HuH-7.5 (cell line): ENCODE data around the gene CCDC88C.

Experiments
- DNase-seq: peaks from one replicate; pipeline ENCODE4 v3.0.0; 2011; ENCODE audit warnings: low spot score

Gene CCDC88C

DNA sequence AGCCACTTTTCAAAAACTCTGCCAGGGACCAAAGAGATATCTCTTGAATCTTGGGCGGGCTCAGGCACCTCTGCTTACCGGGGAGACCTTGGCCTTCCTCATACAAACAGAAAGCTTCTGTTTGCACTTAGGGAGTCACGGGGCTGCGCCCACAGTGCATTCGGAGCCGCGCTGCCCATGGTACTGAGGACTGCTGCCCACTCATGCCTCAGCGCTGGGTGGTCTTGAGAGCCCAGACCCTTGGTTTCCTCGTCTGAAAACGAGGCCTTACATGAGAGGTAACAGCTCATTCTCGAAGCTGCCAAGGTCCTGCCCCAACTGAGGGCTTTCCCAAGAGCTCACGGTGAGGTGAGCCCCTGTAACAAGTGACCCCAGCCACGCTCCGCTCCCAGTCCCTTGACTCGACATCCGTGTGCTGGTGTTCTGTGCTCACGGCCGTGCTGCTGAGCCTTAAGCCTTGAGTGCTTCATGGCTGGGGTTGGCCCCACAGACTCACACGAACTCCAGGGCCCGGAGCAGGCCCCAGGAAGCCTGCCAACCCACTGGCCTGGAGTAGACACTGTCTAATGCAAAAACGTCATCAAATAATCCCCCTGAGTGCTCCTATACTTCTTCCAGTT lies 125.7 kb downstream of the CCDC88C start:
- DNase-seq = no peak

DNA sequence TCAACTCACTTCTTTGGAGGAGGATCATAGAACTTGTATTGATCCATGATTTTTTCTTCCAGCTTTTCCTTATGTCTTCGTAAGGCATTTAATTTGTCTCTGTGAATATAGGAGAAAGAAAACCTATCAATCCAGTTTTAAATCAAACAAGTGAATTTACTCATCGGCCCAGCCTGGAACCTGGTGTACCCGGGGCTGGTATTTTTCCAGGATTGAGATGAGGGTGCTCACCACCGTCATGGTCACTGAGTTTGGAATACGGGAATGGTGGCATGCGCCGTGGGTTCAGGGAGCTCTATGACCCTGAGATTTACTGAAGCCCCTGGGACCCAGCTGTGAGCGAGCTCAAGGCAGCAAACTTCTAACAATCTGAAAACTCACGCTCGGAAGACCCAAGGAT lies 126.6 kb downstream of the CCDC88C start:
- DNase-seq = no peak

DNA sequence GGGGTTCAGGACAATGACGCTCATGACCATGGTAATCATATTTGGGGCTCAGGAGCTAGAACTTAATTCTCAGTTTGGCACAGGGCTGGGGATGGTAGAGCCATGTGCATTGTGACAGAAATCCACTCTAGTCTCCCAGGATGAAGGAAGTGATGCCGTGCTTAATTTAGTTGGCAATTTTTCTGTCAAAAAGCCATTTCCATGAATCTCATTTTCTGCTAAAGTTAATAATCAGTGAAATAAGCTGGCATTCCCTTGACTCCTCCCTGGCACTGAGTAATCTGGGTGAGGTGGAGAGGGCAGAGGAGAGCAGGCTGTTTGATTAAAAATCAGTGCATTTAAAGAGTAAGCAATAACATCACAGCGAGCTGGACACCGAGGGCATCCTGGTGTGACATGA lies 128.2 kb downstream of the CCDC88C start:
- no peak for DNase-seq

DNA sequence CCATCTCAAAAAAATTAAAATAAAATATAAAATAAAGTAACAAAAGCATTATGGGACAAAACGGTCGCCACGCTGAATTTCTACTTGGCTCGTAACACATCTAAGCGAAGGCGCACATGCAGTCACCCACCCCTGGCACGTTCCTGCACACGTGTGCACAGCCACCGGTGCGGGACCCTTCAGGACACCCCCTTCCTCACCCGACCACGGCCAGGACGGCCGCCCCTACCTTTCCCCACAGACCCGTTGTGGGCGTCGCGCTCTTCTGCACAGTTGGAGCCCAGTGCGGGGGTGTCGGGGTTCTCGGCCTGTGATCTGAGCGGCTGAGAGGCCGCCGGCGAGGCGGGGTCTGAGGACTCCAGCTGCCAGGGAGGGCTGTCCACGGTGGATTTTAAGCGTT lies 128.7 kb downstream of the CCDC88C start:
- no peak for DNase-seq

DNA sequence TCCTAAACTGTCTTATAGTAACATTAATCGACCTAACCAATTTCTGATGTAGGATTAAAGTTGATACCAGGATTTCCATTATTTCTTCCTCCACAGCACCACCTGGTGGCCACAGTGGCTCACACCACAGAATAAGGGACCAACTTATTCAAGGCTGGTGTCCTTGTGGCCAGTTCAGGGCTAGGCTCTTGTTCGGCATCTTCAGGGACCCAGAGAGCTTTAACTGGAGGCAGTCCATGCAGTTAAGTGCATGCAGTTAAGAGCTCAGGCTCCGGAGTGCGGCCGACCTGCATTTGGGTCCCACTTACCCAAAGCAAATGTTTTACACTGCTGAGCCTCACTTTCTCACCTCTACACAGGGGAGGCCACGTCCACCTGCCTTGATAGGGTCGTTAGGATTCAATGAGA lies 131.1 kb downstream of the CCDC88C start:
- peak; percentile 89 for DNase-seq

DNA sequence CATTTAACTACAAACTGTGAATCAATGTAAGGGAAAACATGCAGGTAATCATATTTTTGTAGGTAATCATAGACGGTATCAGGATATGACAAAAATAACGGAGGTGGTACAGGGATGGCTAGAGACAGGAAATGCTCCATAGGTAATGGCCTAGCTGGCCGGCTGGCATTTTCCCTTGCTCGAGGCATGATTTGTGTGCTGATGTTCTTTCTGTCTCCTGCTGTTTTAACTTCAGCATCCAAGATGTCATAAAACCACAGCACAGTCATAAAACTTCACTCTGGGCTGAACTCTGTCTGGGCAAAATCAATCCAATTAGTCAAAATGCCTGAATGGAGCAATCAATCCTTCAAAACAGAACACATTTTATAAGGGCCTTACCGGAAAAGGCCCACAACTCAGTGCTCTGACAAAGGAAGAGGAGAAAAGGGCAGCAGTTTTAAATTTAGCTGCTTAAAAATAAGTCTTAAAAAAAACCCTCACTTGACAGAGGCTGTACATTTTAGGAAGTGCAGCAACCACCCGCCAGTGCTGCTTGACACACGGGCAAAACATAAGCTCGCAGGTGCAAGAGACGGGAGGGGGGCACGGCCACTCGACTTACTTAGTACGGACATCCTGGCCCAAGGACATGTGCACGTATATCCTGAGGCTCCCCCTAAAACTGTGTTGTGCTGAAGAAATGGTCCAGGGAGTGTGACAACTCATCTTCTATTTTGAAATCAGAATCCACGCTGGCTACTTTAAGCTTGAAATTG lies 132.7 kb downstream of the CCDC88C start:
- no peak for DNase-seq

DNA sequence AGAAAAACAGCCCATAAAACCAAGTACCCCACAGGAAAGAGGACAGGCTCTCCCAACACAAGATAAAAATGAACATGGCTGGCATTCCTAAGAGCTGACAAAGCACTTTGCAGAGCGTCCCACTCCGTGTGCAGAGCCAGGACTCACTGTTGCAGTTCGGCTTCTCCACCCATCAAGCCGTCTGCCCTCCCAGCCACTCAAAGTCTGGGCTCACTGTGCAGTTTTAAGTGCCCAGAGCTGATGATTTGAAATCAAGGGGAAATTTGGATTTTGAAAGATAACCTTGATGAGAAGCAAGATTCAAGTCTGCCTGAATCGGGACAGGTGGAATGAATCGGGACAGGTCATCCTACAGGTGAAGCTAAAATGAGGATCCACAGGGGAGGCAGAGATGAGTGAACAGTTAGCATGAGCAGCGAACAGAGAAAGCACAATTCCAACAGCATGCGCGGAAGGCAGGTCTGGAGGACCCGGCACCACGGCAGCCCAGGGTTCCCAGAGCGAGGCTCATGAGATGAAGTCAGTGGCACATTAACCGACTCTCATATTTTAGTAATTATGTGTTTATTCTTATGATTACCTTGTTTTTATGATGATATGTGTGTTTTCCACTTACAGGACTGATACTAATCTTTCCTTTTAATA lies 133.4 kb downstream of the CCDC88C start:
- DNase-seq = no peak

DNA sequence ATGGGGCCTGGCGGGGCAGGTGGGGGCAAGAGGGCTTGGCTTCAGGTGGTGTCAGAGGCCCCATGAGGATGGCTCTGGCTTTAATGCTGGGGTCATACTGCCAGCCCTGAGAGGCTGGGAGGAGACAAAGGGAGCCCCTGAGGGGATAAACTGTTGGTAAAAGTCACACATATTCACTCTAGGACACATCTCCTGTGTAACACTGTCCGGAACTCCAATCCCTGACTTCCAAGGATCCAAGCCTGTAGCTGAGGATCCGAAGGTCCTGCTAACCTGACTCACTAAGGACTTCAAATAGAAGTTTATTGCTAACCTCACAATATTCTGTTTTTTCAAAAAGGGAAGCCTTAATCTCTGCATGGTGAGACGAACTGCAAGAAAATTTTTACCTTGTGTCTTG lies 134.0 kb downstream of the CCDC88C start:
- no peak for DNase-seq

DNA sequence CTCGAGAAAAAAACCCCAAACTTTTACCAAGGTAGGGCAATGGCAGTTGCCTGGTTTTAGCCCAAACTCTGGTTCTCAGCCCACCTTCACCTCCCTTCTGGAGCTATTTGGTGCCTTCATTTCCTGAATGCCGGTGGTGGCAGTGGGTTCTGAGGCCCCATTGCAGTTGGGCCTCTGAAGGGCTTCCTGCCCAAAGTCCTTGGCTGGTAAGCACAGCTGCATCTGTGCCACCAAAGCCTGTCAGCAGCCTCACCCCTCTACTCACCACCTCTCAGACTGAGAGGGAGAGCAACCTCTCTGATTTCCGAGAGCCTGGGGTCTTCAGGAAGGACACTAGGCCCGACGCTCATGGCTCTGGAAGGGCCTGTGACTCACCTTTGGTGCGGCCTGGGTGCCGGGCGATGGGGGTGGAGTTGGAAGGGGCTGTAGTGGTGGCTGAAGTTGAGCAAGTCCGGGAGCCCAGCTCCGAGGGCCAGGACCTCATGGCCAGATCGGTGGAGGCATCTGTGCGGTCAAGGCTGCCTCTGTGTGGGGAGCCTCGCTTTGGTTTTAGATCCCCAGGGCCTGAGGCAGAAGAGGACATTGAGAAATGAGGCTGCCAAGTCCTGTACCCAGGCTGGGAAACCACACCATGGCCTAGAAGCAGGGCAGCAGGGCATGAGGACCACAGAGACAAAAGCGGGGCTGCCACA lies 134.5 kb downstream of the CCDC88C start:
- DNase-seq = no peak

DNA sequence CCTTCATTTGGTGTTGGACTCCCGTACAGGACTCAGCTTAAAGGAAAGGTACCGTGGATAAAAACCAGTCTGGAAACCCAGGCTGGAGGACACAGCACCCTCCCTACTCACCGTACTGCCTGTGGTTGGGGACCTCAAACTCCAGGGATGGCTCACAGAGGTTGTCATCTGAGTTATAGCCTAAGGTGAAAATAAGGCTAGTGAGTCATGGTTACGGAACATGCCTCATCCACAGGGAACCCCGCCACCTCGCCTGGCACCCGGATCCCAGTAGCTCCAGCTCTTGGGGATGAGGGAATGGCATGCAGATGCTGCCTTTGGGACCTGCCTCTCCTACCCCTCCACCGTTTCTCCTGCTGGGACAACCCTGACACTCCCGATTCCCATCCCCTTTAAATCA lies 136.3 kb downstream of the CCDC88C start:
- DNase-seq = no peak

DNA sequence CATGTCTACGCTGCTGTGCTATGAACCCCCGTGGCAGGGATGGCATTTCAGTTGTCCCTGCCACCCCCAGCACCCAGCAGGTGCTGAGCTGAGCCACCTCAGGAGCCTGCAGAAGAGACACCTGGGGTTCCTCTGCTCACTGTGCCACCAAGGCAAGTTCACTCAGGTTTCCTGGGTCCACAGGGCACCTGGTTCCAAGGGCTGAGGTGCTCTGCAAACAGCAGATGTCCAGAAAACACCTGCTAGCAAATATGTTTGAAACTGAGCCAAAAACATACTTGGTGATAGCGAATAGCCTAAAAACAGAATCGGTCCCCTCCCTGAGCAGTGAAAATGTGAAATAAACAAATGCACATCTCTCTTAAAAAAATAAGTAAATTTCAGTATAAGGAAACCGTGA lies 137.5 kb downstream of the CCDC88C start:
- no peak for DNase-seq

DNA sequence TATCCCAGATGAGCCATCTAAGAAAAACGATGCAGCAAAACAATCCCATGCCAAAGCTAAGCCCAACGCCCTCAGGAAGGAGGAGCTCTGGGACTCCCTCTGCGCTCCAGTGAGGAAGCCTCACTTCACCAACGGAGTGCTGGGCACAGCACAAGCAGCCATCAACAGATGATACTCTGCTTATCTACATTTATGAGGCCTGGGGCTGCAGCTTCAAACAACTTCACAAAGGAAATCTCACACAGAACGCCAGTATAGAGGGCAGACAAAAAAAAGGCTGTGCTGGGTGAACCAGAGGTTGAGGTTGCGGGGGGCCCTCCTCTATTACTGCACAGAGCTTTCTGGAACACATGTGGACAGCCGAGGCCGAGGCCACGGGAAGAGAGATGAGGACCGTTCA lies 138.3 kb downstream of the CCDC88C start:
- no peak for DNase-seq

DNA sequence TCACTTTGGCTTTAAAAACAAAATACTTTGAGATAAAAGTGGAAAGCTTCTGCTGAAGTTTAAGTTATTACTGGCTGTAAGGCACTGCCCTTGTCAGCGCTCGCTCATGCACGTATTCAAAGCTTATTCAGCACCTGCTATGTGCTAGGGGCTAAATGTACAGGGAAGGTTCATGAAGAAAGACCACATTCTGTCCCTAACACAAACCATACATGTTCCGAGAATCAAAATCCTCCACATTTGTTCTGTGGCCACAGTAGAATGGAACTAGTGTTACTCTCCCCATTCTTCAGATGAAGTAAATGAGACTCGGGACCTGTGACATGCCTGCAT lies 139.3 kb downstream of the CCDC88C start:
- DNase-seq = no peak

DNA sequence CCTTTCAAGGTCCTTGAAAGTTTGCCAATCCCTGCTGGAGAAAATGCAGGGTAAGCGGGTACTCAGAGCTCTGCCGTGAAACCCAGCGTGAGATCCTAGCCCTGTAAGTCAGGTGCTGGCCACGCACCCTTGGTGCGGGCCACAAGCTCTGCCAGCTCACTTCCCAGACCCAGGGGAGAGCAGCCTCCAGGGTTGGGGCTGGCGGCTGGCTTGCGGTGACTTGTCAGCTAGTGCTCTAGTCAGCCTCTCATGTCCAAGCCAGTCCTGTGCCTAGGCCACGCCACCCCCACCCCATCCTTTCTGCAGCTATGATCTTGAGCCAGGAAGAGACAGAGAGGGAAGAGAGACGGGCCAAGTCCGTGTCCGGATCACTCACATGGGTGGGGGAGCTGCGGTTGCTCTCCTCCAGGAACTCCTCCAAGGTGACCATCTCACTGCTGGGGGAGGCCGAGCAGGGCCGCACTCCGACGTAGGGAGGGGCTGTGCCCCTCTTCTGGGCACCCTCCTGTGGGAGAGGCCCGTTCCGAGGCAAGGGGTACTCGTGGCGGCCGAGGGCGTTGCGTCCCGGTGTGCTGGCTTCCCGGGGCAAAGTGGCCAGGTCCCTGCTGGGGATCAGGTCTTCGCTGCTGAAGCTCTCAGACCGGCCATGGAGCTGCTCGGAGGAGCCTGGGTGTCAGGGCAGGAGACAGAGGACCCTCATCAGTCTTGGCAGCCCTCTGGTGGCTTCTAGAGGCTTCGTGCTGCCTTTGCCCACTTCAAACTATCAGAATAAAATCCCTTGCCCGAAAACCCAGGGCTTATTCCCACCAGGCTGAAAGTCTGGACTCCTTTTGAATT lies 139.9 kb downstream of the CCDC88C start:
- no peak for DNase-seq

DNA sequence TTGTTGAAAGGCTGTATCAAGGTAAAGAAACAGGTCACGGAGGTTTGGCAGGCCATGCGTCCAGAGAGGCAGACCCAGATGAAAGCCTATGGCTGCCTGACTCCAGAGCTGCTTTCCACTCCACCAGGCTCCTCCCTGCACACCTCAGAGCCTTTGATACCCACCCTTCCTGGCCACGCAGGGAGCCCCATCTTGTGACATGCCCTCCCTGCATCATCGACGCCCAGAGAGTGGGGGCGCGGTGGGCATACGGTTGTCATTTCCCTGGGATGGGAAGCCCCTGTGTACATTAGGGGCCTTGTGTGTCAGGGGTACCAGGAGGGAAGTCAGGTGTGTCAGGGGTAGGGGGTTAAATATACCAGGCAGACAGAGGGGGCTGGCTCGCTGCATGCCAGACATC lies 142.8 kb downstream of the CCDC88C start:
- DNase-seq = no peak

DNA sequence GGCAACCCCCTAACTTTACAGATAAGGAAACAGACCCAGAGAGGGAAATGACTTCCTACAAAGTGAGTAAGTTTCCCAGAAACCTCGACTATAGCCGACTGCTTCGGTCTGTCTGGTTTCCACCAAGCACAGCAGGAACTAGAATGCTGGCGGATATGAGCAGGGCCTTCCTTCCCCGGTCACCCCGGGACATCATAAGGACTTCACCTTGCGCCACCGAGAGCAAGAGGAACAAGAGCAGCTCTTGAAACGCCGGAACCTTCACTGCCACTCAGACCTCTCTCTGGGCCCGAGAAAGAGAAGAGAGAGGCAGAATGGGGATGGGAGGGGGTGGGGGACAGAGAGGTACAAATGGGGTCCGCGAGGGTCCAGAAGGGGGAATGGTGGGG lies 143.7 kb downstream of the CCDC88C start:
- no peak for DNase-seq

DNA sequence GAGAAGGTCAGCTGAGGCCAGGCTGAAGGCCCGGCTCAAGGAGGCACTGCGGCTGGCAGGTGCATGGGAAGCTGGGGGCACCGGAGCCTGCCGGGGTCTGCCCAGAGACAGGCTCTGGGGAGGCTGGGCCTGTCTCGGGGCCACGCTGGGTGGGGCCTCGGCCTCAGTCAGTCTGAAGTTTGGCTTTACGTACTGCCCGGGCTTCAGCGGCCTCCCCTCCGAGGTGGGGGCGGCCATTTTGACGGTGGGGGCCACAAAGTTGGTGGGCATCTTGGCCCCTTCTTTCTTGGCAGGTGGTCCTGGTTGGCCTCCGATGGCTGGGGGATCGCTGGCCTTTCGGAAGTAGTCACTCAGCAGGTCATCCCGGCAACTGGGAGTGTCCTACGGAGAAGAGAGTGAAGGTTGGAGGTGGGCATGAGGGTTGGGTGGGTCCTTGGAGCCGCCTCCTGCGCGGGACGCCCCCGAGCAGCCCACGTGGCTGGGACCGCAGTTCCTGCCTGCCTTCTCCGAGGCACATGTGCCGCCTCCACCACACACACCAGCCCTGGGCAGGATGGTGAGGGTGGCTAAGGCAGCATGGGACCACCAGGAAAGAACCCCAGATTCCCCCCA lies 144.2 kb downstream of the CCDC88C start:
- no peak for DNase-seq

DNA sequence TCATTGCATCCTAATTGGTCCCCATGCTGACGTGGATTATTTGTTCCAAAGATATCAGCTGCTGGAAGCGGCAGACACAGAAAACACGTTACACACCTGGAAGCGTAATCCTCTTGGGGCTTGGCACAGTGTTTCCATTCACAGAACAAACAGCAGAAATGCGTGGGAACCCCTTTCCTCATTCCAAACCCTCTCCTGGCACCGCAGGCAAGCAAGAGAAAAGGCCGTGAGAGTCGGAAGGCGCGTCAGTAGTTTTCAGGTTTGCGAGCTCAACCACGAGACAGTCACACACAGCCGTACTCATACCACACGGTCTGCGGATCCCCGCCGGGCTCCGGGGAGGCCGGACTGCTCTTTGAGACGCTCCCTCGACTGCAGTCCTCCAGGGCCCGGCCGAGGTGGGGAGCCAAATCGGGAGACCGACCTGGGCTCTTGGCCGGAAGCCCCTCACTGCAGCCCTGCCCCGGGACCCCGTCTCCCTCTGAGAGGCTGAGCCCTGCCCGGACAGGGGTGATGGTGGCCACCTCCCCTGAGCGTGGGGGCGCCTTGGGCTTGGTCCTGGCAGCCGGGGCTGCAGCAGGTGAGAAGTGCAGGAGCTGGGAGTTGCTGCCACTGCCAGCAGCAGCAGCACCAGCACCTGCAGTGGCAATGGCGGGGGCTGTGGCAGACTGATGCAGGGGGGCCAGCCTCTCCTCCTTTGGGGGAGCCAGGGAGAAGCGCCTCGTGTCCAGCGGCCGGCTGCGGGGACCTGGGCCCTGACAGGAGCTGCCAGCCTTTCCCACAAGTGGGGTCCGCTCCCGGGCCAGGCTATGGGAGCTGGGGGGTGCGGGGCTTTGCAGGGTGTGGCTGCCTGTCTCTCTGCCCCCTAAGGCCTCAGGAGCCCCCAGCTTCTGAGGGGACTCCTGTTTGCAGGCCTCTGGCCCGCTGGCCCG lies 145.0 kb downstream of the CCDC88C start:
- DNase-seq = no peak

DNA sequence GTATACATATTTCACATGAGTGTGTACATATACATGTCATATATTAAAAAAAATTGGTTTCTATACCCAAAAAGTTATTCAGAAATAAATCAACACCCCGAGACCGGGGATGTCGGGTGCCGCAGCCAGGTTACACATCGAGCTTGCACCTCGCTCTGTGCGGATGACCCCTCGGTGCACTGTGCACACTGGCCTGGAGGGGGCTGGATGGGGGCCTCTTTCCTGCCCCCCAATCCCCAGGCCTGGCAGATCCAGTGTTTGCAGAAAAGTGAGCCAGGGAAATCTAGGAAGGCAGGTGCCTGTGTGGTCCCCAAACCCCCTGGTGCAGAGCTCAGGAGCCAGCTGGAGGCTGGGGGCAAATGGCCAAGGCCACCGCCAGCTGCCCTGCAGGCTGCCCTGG lies 146.0 kb downstream of the CCDC88C start:
- no peak for DNase-seq

DNA sequence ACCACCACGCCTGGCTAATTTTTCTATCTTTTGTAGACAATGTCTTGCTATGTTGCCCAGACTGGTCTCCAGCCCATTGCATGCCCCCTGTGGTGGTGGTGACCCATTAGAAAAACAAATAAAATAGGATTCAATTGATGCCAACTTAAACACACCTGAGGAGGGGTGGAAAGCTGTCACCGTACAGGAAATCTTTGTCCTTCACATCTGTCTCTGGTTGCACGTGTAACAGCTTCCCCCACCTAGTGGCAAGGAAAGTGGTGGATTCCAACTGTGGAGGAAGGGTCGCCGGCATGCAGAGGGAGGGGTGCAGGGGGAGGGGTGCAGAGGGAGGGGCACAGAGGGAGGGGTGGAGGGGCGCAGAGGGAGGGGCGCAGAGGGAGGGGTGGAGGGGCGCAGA lies 147.0 kb downstream of the CCDC88C start:
- no peak for DNase-seq

DNA sequence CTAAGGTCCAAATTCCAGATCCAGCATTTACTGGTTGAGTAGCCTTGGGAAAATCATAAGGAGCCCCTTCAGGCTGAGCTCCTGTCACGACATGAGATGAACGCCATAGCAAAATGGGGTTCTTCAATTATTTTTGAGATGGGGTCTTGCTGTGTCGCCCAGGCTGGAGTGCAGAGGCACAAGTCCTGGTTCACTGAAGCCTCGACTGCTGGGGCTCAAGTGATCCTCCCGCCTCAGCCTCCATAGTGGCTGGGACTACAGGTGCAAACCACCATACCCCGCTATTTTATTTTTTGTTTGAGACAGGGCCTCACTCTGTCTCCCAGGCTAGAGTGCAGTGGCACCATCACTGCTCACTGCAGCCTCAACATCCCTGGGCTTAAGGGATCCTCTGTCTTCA lies 147.4 kb downstream of the CCDC88C start:
- no peak for DNase-seq
